ENCODE data around the gene COL28A1. TPM values are rescaled to one million over a fixed set of nuclear protein-coding genes. Genes with fewer than 3 reads are reported as not detected.

The COL28A1 gene
- polyA plus RNA-seq, 1 experiment: 0.04 TPM

DNA sequence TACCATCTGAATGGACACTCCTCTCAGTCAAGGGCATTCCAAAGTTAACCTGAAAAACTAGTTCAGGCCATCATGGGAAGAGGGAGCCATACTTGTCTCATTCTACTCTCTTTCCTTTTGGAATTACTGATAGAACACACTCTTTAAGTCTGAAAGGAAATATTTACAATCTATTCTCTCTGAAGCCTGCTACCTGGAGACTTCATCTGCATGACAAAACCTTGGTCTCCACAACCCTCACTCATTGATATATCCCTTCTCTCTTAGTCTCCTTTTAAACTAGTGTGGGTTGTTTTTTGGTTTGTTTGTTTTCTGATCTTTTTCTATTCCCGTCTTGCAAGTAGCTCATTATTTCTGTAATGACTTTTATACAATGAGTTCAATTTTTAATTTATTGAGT is 183.8 kb downstream of the COL28A1 start:
- DNase-seq (ENCODE audit: low read depth, low spot score): no peak
- Histone ChIP-seq H3K27ac (ENCODE audit: low read depth, low read length) (no peak overlapping the region), H3K4me3 (ENCODE audit: low read depth, low read length) (no peak overlapping the region), H3K9me3 (ENCODE audit: control insufficient read depth, insufficient read depth, low read length) (no peaks in the 10 kb centered on the region), H3K27me3 (ENCODE audit: control insufficient read depth, insufficient read depth, low read length) (no peaks in the 10 kb centered on the region)
- TF ChIP-seq, protein P1, sequence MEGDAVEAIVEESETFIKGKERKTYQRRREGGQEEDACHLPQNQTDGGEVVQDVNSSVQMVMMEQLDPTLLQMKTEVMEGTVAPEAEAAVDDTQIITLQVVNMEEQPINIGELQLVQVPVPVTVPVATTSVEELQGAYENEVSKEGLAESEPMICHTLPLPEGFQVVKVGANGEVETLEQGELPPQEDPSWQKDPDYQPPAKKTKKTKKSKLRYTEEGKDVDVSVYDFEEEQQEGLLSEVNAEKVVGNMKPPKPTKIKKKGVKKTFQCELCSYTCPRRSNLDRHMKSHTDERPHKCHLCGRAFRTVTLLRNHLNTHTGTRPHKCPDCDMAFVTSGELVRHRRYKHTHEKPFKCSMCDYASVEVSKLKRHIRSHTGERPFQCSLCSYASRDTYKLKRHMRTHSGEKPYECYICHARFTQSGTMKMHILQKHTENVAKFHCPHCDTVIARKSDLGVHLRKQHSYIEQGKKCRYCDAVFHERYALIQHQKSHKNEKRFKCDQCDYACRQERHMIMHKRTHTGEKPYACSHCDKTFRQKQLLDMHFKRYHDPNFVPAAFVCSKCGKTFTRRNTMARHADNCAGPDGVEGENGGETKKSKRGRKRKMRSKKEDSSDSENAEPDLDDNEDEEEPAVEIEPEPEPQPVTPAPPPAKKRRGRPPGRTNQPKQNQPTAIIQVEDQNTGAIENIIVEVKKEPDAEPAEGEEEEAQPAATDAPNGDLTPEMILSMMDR (IDR thresholded peaks at IDR 0.05; ENCODE audit: low read depth, low read length): no peak
- ChIA-PET CTCF (no interaction called here), POLR2A (no interaction called here)

DNA sequence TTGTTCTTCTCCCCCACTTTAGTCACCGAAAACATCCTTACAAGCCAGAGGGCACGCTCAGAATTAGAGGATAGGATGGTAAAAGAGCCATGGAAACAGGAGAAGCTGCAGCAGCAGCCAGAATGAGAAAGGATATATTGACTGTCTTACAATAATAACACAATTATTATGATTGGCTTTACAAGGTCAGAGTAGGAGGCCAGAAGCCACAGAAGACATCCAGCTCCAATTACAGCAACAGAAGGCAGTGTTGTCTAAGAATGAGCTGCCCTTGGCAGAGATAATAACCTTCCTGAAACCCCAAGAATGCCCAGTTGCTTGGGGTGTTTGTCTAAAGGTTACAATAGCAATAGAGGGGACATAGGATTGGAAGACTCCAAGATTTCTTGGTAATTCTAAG is 184.5 kb downstream of the COL28A1 start:
- CTCF ChIA-PET: no interaction called here
- H3K27me3 ChIP-seq (ENCODE audit: control insufficient read depth, insufficient read depth, low read length): no peaks in the 10 kb centered on the region
- H3K9me3 ChIP-seq (ENCODE audit: control insufficient read depth, insufficient read depth, low read length): no peaks in the 10 kb centered on the region
- TF ChIP-seq, protein P1 (IDR thresholded peaks at IDR 0.05; ENCODE audit: low read depth, low read length): no peak
- H3K27ac ChIP-seq (ENCODE audit: low read depth, low read length): no peak overlapping the region
- H3K4me3 ChIP-seq (ENCODE audit: low read depth, low read length): no peak overlapping the region
- POLR2A ChIA-PET: no interaction called here
- no peak for DNase-seq (ENCODE audit: low read depth, low spot score)

DNA sequence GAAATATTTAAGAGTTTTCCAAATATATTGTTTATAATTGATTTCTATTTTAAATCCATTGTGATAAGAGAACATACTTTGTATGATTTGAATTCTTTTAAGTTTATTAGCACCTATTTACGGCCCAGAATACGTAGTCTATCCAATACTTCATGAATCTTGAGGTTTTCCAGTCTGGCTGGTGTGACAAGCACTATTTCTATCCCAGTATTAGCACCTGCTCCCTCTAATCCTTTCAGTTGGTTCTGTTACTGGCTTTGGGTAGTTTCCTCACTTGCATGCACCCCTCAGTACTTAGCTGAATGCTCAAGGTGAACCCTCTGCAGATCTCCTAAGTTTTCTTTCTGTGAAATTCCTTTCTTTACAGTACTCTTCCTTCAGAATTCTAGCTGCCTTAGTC is 186.5 kb downstream of the COL28A1 start:
- H3K27ac ChIP-seq (ENCODE audit: low read depth, low read length): no peak overlapping the region
- ChIA-PET POLR2A (no interaction called here), CTCF (no interaction called here)
- no peaks in the 10 kb centered on the region for H3K27me3 ChIP-seq (ENCODE audit: control insufficient read depth, insufficient read depth, low read length)
- no peak for DNase-seq (ENCODE audit: low read depth, low spot score)
- no peak overlapping the region for H3K4me3 ChIP-seq (ENCODE audit: low read depth, low read length)
- TF ChIP-seq, protein P1 (IDR thresholded peaks at IDR 0.05; ENCODE audit: low read depth, low read length): no peak
- H3K9me3 ChIP-seq (ENCODE audit: control insufficient read depth, insufficient read depth, low read length): no peaks in the 10 kb centered on the region

DNA sequence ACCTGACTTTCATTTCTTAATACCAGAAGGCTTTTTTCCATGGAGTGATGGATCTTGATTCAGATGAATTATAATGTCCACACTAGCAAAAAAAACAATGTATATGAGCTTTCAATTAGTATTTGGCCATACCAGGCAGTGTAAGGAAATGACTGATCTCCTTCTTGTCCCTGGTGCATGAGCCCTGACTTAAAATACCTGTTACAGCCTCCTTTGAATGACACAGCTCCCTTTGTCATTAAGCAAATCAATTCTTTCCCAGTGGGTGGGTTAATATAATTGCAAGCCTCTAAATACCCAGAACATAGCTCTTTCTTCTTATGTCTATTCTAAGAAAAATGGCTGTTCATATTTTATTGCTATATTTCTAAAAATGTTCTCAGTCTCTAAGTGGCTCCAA is 188.6 kb downstream of the COL28A1 start:
- DNase-seq (ENCODE audit: low read depth, low spot score): no peak
- CTCF ChIA-PET: interaction anchor here (2.0 kb wide), 1 partner anchor 244 kb away, joined by 10 read pairs; no protein-coding TSS in a partner anchor
- TF ChIP-seq, protein P1 (IDR thresholded peaks at IDR 0.05; ENCODE audit: low read depth, low read length): no peak
- Histone ChIP-seq H3K4me3 (ENCODE audit: low read depth, low read length) (no peak overlapping the region), H3K27ac (ENCODE audit: low read depth, low read length) (no peak overlapping the region), H3K27me3 (ENCODE audit: control insufficient read depth, insufficient read depth, low read length) (no peaks in the 10 kb centered on the region), H3K9me3 (ENCODE audit: control insufficient read depth, insufficient read depth, low read length) (no peaks in the 10 kb centered on the region)
- POLR2A ChIA-PET: interaction anchor here (0.6 kb wide), 1 partner anchor 192 kb away, joined by 11 read pairs; no protein-coding TSS in a partner anchor

DNA sequence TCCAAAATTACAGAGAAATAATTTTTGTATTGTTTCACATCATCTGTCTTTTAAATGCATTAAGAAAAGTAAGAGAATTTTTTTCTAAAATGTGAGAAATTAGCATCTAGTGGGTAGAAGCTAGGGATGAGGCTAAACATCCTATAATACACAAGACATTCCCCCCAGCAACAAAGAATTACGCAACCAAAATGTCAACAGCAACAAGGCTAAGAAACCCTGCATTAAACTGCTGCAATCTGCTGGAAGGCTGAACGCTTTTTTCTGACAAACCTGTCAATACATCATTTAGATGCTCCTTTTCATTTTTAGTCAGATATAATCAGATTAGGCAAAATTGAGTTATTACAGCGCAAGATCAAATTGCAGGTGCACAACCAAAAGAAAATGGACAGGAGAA is 191.1 kb downstream of the COL28A1 start:
- no peak overlapping the region for H3K4me3 ChIP-seq (ENCODE audit: low read depth, low read length)
- H3K27me3 ChIP-seq (ENCODE audit: control insufficient read depth, insufficient read depth, low read length): no peaks in the 10 kb centered on the region
- TF ChIP-seq, protein P1 (IDR thresholded peaks at IDR 0.05; ENCODE audit: low read depth, low read length): no peak
- no peak for DNase-seq (ENCODE audit: low read depth, low spot score)
- ChIA-PET POLR2A (no interaction called here), CTCF (no interaction called here)
- no peaks in the 10 kb centered on the region for H3K9me3 ChIP-seq (ENCODE audit: control insufficient read depth, insufficient read depth, low read length)
- no peak overlapping the region for H3K27ac ChIP-seq (ENCODE audit: low read depth, low read length)
